Measurements from ENCODE around the gene TMED8.

- TF ChIP-seq CTCF (IDR thresholded peaks at IDR 0.05) (no peak), EZH2 (IDR thresholded peaks at IDR 0.05; ENCODE audit: borderline replicate concordance, insufficient read depth, low read depth, low read length, poor library complexity, severe bottlenecking) (no peak)
Observed at GRCh38 chr14:77335576-77335975, 41.3 kb downstream of the TMED8 start.

Measured in B cell (primary cell).